H1 (cell line): ENCODE measurements around the gene P3H4. TPM values are rescaled to one million over a fixed set of nuclear protein-coding genes. Genes with fewer than 3 reads are reported as not detected.

Source experiments
- CTCF ChIA-PET: fragments of 300-600 bp; sonication (Branson Sonifier 250); formaldehyde crosslinking; loops from one replicate; lab custom pipeline; 2021; ENCODE audit not compliant: partially characterized antibody; lab: Charles Lee
- POLR2A ChIA-PET: fragments of 300-600 bp; sonication (Branson Sonifier 250); formaldehyde crosslinking; loops from one replicate; lab custom pipeline; 2021; ENCODE audit warnings: inconsistent platforms; ENCODE audit not compliant: partially characterized antibody; lab: Charles Lee
- DNase-seq, 2 experiments: peaks; one replicate each; pipeline versions ENCODE4 v3.0.0 to v3.0.0-alpha.2; 2010 to 2022; ENCODE audit warnings: low spot score in 2 of 2, low read depth in 1 of 2, mixed read lengths in 1 of 2
- FAIRE-seq: peaks from 2 replicates; lab custom pipeline; 2011; peaks lifted over from hg19 to GRCh38; lab: Jason Lieb, UNC
- H2AFZ ChIP-seq: 2 replicates; pipeline ENCODE4 v1.8.1; 2012; ENCODE audit warnings: low read length, inconsistent platforms
- H2AK5ac ChIP-seq: 2 replicates; pipeline ENCODE4 v1.6.1; 2013; ENCODE audit warnings: low read depth, low read length
- H2BK120ac ChIP-seq: replicated peaks from 2 replicates; pipeline ENCODE3; 2013; ENCODE audit warnings: low read depth, low read length, inconsistent platforms
- H2BK12ac ChIP-seq: 2 replicates; pipeline ENCODE4 v1.6.1; 2013; ENCODE audit warnings: low read depth, low read length
- H2BK15ac ChIP-seq: 2 replicates; pipeline ENCODE4 v1.6.1; 2013; ENCODE audit warnings: low read length
- H2BK20ac ChIP-seq: 2 replicates; pipeline ENCODE4 v1.6.1; 2013; ENCODE audit warnings: low read length
- H2BK5ac ChIP-seq: 2 replicates; pipeline ENCODE4 v1.6.1; 2013; ENCODE audit warnings: low read depth, low read length
- H3K14ac ChIP-seq: 2 replicates; pipeline ENCODE4 v1.6.1; 2013; ENCODE audit warnings: inconsistent platforms; ENCODE audit not compliant: insufficient read length
- H3K18ac ChIP-seq: 2 replicates; pipeline ENCODE4 v1.6.1; 2013; ENCODE audit warnings: low read length; ENCODE audit errors: extremely low read depth
- H3K23ac ChIP-seq: 2 replicates; pipeline ENCODE4 v1.6.1; 2013; ENCODE audit warnings: inconsistent platforms; ENCODE audit not compliant: insufficient read length
- H3K23me2 ChIP-seq: 2 replicates; pipeline ENCODE4 v1.6.1; 2013; ENCODE audit warnings: low read depth, low read length
- H3K27ac ChIP-seq: 2 replicates; pipeline ENCODE4 v1.6.1; 2011; ENCODE audit warnings: low read depth, low read length, inconsistent platforms
- H3K27me3 ChIP-seq, 4 experiments: replicated peaks in 1 of 4; 1 replicate in 1 of 4; 2 replicates in 3 of 4; pipeline versions ENCODE4 v1.6.1 to v1.8.1; 2011 to 2013; ENCODE audit warnings: low read length in 3 of 4, mild to moderate bottlenecking in 3 of 4, inconsistent platforms in 2 of 4, mixed read lengths in 2 of 4, moderate library complexity in 1 of 4; ENCODE audit not compliant: control insufficient read depth in 3 of 4, insufficient read depth in 3 of 4; ENCODE audit errors: extremely low read depth in 1 of 4
- H3K36me3 ChIP-seq, 4 experiments: 2 replicates each; pipeline versions ENCODE4 v1.6.1 to v1.8.1; 2011 to 2013; ENCODE audit warnings: mild to moderate bottlenecking in 4 of 4, low read length in 3 of 4, moderate library complexity in 2 of 4, control low read depth in 1 of 4, inconsistent platforms in 1 of 4; ENCODE audit not compliant: insufficient read depth in 4 of 4, control insufficient read depth in 2 of 4
- H3K4ac ChIP-seq: replicated peaks from 2 replicates; pipeline ENCODE3; 2013; ENCODE audit warnings: low read length, low read depth, mixed read lengths, inconsistent platforms; ENCODE audit not compliant: insufficient read length
- H3K4me1 ChIP-seq, 4 experiments: replicated peaks in 1 of 4; 1 replicate in 1 of 4; 2 replicates in 3 of 4; pipeline versions ENCODE4 v1.6.1 to v1.8.1; 2011 to 2013; ENCODE audit warnings: low read length in 3 of 4, inconsistent platforms in 2 of 4, mixed read lengths in 1 of 4; ENCODE audit not compliant: insufficient read depth in 4 of 4, control insufficient read depth in 3 of 4
- H3K4me2 ChIP-seq, 2 experiments: 2 replicates each; pipeline versions ENCODE4 v1.6.1 to v1.8.1; 2011 to 2013; ENCODE audit warnings: low read depth in 2 of 2, low read length in 2 of 2, control low read depth in 1 of 2, inconsistent platforms in 1 of 2, mild to moderate bottlenecking in 1 of 2; ENCODE audit not compliant: insufficient read depth in 1 of 2
- H3K4me3 ChIP-seq, 4 experiments: fragments of 200-600, 300-600 bp in 1 of 4; sonication (generic), shearing (Covaris generic), sonication (Bioruptor Twin) in 1 of 4; 2 replicates each; pipeline versions ENCODE4 v1.5.1 to v1.8.1; 2011 to 2016; ENCODE audit warnings: low read length in 4 of 4, low read depth in 3 of 4, control low read depth in 2 of 4, inconsistent platforms in 2 of 4, mild to moderate bottlenecking in 2 of 4, mixed read lengths in 1 of 4, moderate library complexity in 1 of 4; ENCODE audit not compliant: insufficient read depth in 2 of 4; ENCODE audit errors: extremely low read depth in 1 of 4
- H3K56ac ChIP-seq: replicated peaks from 2 replicates; pipeline ENCODE3; 2013; ENCODE audit warnings: low read depth, mild to moderate bottlenecking, mixed read lengths, low read length, inconsistent platforms; ENCODE audit not compliant: insufficient read length
- H3K79me1 ChIP-seq: 2 replicates; pipeline ENCODE4 v1.6.1; 2013; ENCODE audit warnings: low read depth, low read length, control low read depth
- H3K79me2 ChIP-seq, 2 experiments: 2 replicates each; pipeline versions ENCODE4 v1.6.1 to v1.8.1; 2012 to 2013; ENCODE audit warnings: low read length in 2 of 2, mild to moderate bottlenecking in 2 of 2, inconsistent platforms in 1 of 2; ENCODE audit not compliant: insufficient read depth in 2 of 2, control insufficient read depth in 1 of 2
- H3K9ac ChIP-seq, 4 experiments: replicated peaks in 1 of 4; 1 replicate in 1 of 4; 2 replicates in 3 of 4; pipeline versions ENCODE4 v1.6.1 to v1.8.1; 2011 to 2013; ENCODE audit warnings: low read depth in 3 of 4, low read length in 3 of 4, control low read depth in 2 of 4, mild to moderate bottlenecking in 2 of 4, moderate library complexity in 2 of 4, inconsistent platforms in 1 of 4; ENCODE audit errors: extremely low read depth in 1 of 4
- H3K9me3 ChIP-seq, 2 experiments: 2 replicates each; pipeline versions ENCODE4 v1.6.1 to v1.8.1; 2012 to 2013; ENCODE audit warnings: mild to moderate bottlenecking in 2 of 2, moderate library complexity in 2 of 2, control low read depth in 1 of 2, inconsistent platforms in 1 of 2, low read depth in 1 of 2, low read length in 1 of 2, mixed read lengths in 1 of 2; ENCODE audit not compliant: insufficient read depth in 2 of 2
- H4K20me1 ChIP-seq, 2 experiments: replicated peaks in 1 of 2; 2 replicates each; pipeline versions ENCODE3 to v1.8.1; 2011 to 2013; ENCODE audit warnings: inconsistent platforms in 2 of 2, low read length in 2 of 2, mild to moderate bottlenecking in 1 of 2; ENCODE audit not compliant: insufficient read depth in 2 of 2, control insufficient read depth in 1 of 2
- H4K5ac ChIP-seq: 2 replicates; pipeline ENCODE4 v1.6.1; 2013; ENCODE audit warnings: low read length, low read depth, mixed read lengths, inconsistent platforms; ENCODE audit not compliant: insufficient read length
- H4K8ac ChIP-seq: 2 replicates; pipeline ENCODE4 v1.8.0; 2013; ENCODE audit warnings: mild to moderate bottlenecking, moderate library complexity, low read length, inconsistent platforms; ENCODE audit not compliant: insufficient read depth; ENCODE audit errors: extremely low read depth
- H4K91ac ChIP-seq: replicated peaks from 2 replicates; pipeline ENCODE3; 2013; ENCODE audit warnings: low read length, mixed read lengths, inconsistent platforms; ENCODE audit not compliant: insufficient read length
- CHD1 ChIP-seq: IDR thresholded peaks from 2 replicates; pipeline ENCODE4 v1.6.1; 2012; ENCODE audit warnings: low read depth, low read length, improper control_type of control experiment
- CREB1 ChIP-seq: IDR thresholded peaks from 2 replicates; pipeline ENCODE4 v1.6.1; 2012; ENCODE audit warnings: inconsistent platforms
- HDAC2 ChIP-seq, 2 experiments: fragments of 300-600 bp in 1 of 2; sonication (generic) in 1 of 2; IDR thresholded peaks; 2 replicates each; pipeline ENCODE4 v1.6.1; 2011 to 2012; ENCODE audit warnings: low read depth in 2 of 2, low read length in 2 of 2, mild to moderate bottlenecking in 2 of 2, moderate library complexity in 2 of 2, borderline replicate concordance in 1 of 2, inconsistent platforms in 1 of 2
- KDM1A ChIP-seq: fragments of 200-600, 300-600 bp; sonication (generic); IDR thresholded peaks from 2 replicates; pipeline ENCODE4 v1.7.1; 2016; ENCODE audit warnings: mild to moderate bottlenecking, low read length, borderline replicate concordance
- MAFK ChIP-seq: IDR thresholded peaks from 2 replicates; pipeline ENCODE4 v1.6.1; 2012; ENCODE audit warnings: low read depth, mild to moderate bottlenecking, improper control_type of control experiment, low read length
- POLR2AphosphoS5 ChIP-seq: IDR thresholded peaks from 2 replicates; pipeline ENCODE4 v1.6.1; 2011; ENCODE audit warnings: low read depth, low read length
- TAF7 ChIP-seq: optimal IDR thresholded peaks from 2 replicates; pipeline ENCODE3; 2011; ENCODE audit warnings: low read depth, mild to moderate bottlenecking, inconsistent platforms, low read length, moderate library complexity, borderline replicate concordance
- TCF12 ChIP-seq: IDR thresholded peaks from 2 replicates; pipeline ENCODE4 v1.6.1; 2011; ENCODE audit warnings: low read depth, mild to moderate bottlenecking, low read length
- USF2 ChIP-seq: IDR thresholded peaks from 2 replicates; pipeline ENCODE4 v1.6.1; 2011; ENCODE audit warnings: low read length, improper control_type of control experiment
- WGBS, 2 experiments: shearing (Covaris generic) in 1 of 2; methylation state at CpG; one replicate each; pipeline versions ENCODE4 v1.1.6 to v1.1.7; 2013 to 2015; ENCODE audit warnings: low lambda C conversion rate in 2 of 2, mixed read lengths in 2 of 2, inconsistent platforms in 1 of 2, low coverage in 1 of 2, missing lambda C conversion rate in 1 of 2; ENCODE audit not compliant: insufficient replicate concordance in 2 of 2, insufficient coverage in 1 of 2, insufficient read length in 1 of 2; ENCODE audit errors: extremely low coverage in 1 of 2, missing lambda C conversion rate in 1 of 2; 5-methylcytosine and 5-hydroxymethylcytosine counted together
- polyA plus RNA-seq, 7 experiments: library from polyadenylated mRNA; depleted of rRNA in 3 of 7; stranded (reverse) in 5 of 7; unstranded in 2 of 7; fragments of >200 nt in 5 of 7; fragments of 200-250 nt in 2 of 7; gene quantifications; 1 replicate in 5 of 7; 2 replicates in 1 of 7; 4 replicates in 1 of 7; pipeline versions ENCODE4 v1.2.1 to v1.2.3, GENCODE V29; 2011 to 2013; ENCODE audit warnings: missing spikeins in 2 of 7, mixed read lengths in 2 of 7
- total RNA-seq: library from RNA; stranded (reverse); fragmentation: NEBNext Ultra II Directional; extraction: Animal tissue kit (Norgen Biotek cat#: 25700); gene quantifications from 2 replicates; pipeline ENCODE4 v1.2.1, GENCODE V29; 2021

Gene P3H4
- total and polyA plus RNA-seq, 2 of the 8 experiments (the other 6 are each of a cell fraction or from before 2014, with no cell fraction given) = 23.4 to 26.7 TPM

GRCh38 chr17:41762841-41763240, 48.9 kb downstream of the P3H4 start:
- H3K56ac ChIP-seq = no peak overlapping the region
- no peak overlapping the region for H2AK5ac ChIP-seq
- no peak overlapping the region for H3K14ac ChIP-seq
- ChIA-PET CTCF (interaction anchor here (0.8 to 3.6 kb wide), 5 partner anchors 11 to 184 kb away, joined by 3 to 25 read pairs (median 6); partner anchors contain the start of gene JUP), POLR2A (interaction anchor here (0.8 to 1.9 kb wide), 6 partner anchors 11 to 28 kb away, joined by 3 to 8 read pairs (median 4); partner anchors contain the start of gene HAP1)
- no peak overlapping the region for H2BK120ac ChIP-seq
- no peak overlapping the region for H2BK5ac ChIP-seq
- no peak overlapping the region for H2BK15ac ChIP-seq
- H2BK20ac ChIP-seq = no peak overlapping the region
- DNase-seq (no peak), FAIRE-seq (no peak)
- H3K36me3 ChIP-seq = peaks cover 31 to 78% (median 60%) of the 10 kb centered on the region in 4 experiments; a peak in 7 of 8 replicates
- no peak for TF ChIP-seq USF2
- TF ChIP-seq POLR2AphosphoS5 = no peak
- no peak for TF ChIP-seq MAFK
- no peak for TF ChIP-seq TCF12
- no peak for TF ChIP-seq CHD1
- no peak for TF ChIP-seq CREB1
- no peak for TF ChIP-seq HDAC2 (IDR thresholded peaks at IDR 0.05; ENCODE audit: borderline replicate concordance in 1 of 2, low read depth in 2 of 2, low read length in 2 of 2)
- TF ChIP-seq KDM1A = no peak
- no peak for TF ChIP-seq TAF7
- H2BK12ac ChIP-seq = no peak overlapping the region
- 97% methylated on average over 15 of the region's 16 CpGs; no CpG with 5 or more reads in 1 of the 2 experiments for WGBS, 2 experiments
- no peak overlapping the region; the same call in 1 of the 2 replicates for H3K27ac ChIP-seq
- no peak overlapping the region for H3K4ac ChIP-seq
- no peak overlapping the region for H3K9ac ChIP-seq
- H2AFZ ChIP-seq = no peak overlapping the region
- H3K4me3 ChIP-seq = no peak overlapping the region
- H4K5ac ChIP-seq = no peak overlapping the region
- no peak overlapping the region for H3K18ac ChIP-seq
- H3K79me2 ChIP-seq = no peaks in the 10 kb centered on the region
- no peaks in the 10 kb centered on the region for H3K4me1 ChIP-seq
- no peak overlapping the region for H4K8ac ChIP-seq
- 0 out of 2 replicates have a peak, but pooled peaks cover 2% of the 10 kb centered on the region for H3K79me1 ChIP-seq
- H3K27me3 ChIP-seq = no peaks in the 10 kb centered on the region
- H3K4me2 ChIP-seq = no peak overlapping the region
- H3K23ac ChIP-seq = no peak overlapping the region
- peaks cover 5 to 19% of the 10 kb centered on the region in 2 experiments for H4K20me1 ChIP-seq
- no peaks in the 10 kb centered on the region; the same call in 1 of the 2 replicates for H3K23me2 ChIP-seq
- no peaks in the 10 kb centered on the region for H3K9me3 ChIP-seq
- H4K91ac ChIP-seq = no peak overlapping the region
